ENCODE measurements around the gene SLC2A11. TPM values are rescaled to one million over a fixed set of nuclear protein-coding genes. Genes with fewer than 3 reads are reported as not detected.
"Not testable (repeated sequence)": the region's sequence is repeated elsewhere in the genome, so short reads cannot be mapped to it uniquely, and the experiment has no call there.

The SLC2A11 gene
- polyA plus RNA-seq, 3 donors: 6.2 to 12.3 (median 10.3) TPM

DNA sequence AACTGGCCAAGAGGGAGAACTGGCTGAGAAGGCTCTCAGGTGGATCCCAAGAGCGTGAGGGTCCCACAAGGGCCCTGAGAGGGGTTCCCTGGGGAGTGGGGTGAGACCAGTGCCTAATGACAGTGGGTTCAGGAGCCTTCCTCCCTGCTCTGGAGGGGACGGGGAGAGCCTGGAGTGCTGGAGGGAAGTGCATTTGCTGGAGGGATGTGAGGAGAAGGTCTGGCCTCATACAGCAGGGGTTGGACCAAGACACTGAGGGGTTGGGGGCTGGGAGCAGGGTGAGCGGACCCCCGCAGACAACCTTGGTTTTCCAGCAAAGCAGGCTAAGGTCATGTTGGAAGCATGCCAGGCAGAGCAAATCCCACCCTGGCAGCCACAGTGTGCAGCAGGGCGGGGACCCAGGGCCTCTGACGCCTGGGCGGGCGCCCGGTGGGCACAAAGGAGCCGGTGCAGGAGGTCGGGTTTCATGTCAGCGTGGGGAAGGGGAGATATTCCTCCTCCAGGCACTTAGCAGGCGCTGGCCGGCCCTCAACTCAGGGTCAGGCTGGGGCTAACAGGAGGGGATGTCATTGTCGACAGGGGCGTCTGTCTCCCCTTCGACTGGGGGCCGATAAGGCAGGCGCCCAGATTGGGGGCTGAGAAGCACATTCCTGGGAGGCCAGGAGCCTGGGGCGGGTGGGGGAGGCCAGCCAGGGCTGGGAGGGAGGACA, 15.8 kb upstream of the SLC2A11 start:
- 78 to 84% (median 79%) methylated on average over 20 of the region's 20 CpGs for WGBS, 3 donors
- no peak overlapping the region for H3K27ac ChIP-seq (ENCODE audit: low read depth, low read length)

DNA sequence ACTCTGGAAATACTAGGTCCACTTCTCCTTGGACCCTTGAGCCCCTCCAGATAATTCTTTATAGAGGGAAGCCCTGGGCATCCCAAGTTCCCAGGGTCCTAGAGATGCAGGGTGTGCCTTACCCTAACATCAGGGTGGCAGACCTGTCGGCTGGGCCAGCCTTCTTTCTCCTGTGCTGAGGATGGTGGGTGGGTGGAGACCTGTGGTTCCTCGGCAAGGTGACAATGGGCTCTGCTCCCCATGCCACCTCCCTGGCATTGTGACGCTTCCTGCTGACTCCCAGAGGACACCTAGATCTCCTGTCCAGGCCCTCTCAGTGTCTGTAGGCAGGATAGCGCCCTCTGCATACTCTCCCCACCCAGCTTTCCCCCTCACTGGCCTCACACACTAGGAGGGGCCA, 15.1 kb upstream of the SLC2A11 start:
- H3K27ac ChIP-seq (ENCODE audit: low read depth, low read length): no peak overlapping the region
- WGBS, 3 donors: 75 to 88% (median 87%) methylated on average over 4 of the region's 4 CpGs

DNA sequence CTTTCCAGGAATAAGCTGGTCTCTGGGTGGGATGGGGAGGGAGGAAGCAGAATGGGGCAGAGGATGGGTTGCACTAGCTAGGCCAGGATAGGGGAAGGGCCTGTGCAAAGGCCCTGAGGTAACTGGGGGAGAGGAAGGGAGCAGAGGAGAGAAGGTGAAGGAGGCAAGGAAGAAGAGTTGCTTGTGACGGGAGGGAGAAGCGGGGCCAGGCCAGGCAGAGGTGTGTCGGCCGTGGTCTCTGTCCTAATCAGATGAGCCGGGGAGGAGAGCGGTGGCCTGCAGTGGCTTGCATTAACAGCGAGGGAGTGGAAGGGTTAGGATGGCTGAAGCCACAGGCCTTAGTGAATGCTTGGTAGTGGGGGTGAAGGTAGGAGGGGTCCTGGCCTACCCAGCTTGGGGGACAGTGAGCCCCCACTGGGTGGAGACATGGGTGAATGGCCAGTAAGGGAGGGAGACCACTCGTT, 12.9 kb upstream of the SLC2A11 start:
- H3K27ac ChIP-seq (ENCODE audit: low read depth, low read length): no peak overlapping the region
- WGBS, 3 donors: 75 to 84% (median 84%) methylated on average over 8 of the region's 8 CpGs

DNA sequence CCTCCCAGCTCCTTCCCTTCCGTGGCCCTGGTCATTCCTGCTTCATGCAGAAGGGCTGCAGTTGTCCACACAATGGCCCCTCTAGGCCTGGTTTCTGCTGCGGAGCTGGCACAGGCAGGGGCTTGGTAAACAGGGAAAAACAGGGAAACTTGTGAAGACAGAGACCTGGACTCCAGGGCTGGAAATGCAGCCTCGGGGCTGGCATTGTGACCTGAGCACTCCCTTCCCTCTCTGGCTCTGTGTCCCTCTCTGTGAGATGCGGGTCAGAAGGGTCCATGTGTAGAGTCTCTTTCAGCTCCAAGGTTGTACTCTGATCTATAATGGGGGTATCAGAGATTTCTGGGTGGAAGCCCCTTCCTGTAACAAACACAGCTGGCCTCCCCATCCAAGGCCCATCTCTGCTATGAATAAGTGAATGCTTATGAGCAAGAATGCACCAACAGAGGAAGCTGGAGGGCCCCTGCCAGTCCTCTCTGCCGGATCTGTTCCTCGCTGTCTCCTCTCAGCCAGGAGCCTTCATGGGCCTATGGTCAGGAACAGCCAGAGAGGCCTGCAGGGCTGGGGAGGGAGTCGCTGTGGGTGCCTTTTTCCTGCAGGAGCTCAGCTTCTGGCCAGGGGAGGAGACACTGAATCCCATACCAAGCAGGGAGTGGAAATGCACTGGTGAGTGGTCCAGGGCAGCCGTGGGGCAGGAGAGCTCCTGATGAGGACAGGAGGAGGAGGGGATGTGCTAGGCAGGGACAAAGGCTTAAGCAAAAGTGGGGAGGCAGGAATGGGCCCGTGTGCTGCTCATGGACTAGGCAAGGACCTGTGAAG, 12.2 kb upstream of the SLC2A11 start:
- WGBS, 3 donors: 77 to 86% (median 81%) methylated on average over 9 of the region's 9 CpGs
- no peak overlapping the region for H3K27ac ChIP-seq (ENCODE audit: low read depth, low read length)

DNA sequence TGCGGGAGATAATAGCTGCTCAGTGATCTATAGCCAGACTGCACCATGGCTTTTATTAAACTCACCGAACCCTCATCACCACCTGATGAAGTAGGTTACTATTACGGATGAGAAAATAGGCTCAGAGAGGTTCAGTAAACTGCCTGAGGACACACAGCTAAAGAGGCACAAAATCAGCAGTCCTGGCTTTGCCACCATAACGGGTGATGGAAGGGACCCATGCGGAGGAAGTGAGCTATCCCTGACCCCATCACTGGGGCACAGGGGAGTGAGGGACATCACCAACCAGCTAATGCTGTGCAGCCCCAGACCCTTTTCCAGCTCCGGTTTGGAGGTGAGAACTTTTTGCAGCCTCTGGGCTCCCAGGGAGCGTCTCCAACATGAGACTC, 11.6 kb upstream of the SLC2A11 start:
- 66 to 89% (median 83%) methylated on average over 7 of the region's 7 CpGs for WGBS, 3 donors
- no peak overlapping the region for H3K27ac ChIP-seq (ENCODE audit: low read depth, low read length)

DNA sequence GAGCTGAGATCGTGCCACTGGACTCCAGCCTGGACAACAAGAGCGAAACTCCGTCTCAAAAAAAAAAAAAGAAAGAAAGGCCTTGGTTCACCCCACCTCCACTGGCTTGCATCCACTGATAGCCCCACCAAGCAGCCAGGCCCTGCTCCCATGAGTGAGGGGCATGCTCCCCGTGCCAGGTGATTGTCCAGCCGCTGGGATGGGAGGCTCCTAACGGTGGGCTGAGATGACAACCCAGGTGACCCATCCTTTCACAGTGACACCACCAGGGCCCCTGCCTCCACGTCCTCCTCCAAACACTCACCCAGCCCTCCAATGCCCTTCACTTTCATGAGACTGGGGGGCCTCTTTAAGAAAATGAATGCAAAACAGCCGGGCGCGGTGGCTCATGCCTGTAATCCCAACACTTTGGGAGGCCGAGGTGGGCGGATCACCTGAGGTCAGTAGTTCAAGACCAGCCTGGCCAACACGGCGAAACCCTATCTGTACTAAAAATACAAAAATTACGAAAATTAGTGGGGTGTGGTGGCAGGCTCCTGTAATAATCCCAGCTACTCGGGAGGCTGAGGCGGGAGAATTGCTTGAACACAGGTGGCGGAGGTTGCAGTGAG, 10.3 kb upstream of the SLC2A11 start:
- H3K27ac ChIP-seq (ENCODE audit: low read depth, low read length): no peak overlapping the region
- 83 to 91% (median 88%) methylated on average over 18 of the region's 18 CpGs for WGBS, 3 donors

DNA sequence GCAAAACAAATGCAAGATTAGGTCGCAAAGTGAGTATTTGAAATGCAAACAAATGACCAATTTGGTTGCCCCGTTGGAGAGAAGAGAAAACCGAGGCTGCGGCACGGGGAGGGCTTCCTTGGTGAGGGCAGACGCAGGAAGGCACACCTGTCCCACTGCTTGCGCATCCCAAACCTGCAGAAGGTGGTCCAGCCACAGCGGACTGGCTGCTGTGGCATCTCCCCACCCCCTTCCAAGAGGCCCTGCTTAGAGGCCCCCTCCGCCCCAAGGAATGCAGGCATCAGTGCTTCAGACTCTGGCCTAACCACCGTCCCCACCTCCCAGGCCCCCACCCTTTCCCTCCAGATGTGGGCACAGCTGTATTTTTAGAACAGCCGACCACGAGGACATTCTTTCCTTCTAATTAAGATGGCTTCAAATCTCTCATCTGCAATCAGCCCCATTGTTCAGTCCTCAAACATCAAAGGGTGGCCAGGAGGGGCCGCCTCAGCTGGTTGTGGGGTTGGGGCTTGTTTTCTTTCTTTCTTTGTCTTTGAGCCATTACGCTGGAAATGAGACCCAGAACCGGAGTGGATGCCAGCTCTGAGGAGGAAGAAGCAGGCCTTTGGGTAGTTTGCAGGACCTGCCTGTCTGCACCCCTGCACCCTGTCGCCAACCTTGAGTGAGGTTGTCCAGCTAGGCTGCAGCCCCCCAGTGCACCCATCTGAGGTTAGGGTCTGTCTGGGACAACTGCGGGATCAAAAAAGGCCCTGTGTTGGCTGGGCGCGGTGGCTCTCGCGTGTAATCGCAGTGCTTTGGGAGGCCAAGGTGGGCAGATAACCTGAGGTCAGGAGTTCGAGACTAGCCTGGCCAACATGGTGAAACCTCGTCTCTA, 9.4 kb upstream of the SLC2A11 start:
- 83 to 85% (median 84%) methylated on average over 24 of the region's 24 CpGs for WGBS, 3 donors
- H3K27ac ChIP-seq (ENCODE audit: low read depth, low read length): no peak overlapping the region

DNA sequence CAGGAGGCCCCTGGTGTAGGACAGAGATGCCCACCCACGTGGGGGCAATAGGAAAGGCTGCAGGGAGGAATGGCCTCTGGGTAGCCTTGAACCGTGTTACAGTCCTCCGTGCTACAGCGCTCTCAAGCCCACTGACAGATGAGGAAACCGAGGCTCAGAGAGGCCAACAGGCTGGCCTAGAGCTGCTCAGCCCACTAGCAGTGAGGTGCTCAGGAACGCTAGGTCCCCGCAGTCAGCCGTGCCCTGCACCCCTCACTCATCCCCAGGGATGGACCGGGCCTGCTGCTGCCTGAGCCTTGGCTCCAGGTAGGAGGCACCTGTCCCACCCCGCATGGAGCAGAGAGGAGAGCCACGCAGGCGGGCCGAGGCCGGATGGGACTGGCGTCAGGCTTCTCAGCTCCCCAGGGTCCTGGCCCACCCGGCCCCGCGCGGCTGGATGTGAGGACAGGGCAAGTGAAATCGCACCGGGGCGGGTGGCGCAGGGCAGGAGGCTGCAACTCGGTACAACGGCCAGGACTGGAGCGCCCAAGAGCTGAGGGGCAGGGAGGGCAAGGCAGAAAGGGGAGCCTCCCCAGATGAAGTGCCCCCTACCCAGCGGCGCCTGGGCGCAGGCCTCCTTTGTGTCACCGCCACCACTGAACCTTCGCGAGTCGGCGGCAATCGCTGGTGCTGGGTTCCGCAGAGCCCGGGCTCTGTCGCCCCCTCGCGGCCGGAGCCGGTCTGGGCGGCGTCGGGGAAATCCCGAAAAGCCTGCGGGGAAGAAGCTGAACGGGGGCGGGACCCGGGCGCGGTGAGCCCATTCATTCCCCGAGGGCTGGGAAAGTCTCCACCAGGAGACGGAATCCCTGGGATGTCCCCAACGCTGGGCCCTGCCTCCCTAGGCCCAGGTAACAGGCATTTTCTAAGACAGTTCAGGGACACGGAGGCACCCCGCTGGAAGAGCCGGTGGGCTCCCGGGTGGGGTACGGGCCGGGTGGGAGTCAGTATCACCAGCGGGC, 8.4 kb upstream of the SLC2A11 start:
- H3K27ac ChIP-seq (ENCODE audit: low read depth, low read length): no peak overlapping the region
- WGBS, 3 donors: 24 to 26% (median 25%) methylated on average over 59 to 62 of the region's 62 CpGs

DNA sequence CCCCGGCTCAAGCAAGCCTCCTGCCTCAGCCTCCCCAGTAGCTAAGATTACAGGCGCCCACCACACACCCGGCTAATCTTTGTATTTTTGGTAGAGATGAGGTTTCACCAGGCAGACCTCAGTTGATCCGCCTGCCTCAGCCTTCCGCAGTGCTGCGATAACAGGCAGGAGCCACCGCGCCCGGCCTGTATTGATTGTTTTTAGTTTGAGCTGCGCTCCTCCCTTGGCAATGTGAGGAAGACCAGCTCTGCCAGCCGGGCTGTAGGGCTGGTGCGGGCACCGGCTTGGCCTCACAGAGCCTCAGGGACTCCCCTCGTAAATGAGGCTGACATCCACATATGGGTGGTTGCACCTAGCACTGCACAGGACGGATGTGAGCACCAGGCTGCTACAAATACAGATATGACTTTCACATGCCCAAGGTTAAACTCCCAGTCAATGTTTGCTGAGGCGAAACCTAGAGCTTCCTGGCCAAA, 7.5 kb upstream of the SLC2A11 start:
- WGBS, 3 donors: 29 to 86% (median 82%) methylated on average over 16 of the region's 16 CpGs
- H3K27ac ChIP-seq (ENCODE audit: low read depth, low read length): no peak overlapping the region

DNA sequence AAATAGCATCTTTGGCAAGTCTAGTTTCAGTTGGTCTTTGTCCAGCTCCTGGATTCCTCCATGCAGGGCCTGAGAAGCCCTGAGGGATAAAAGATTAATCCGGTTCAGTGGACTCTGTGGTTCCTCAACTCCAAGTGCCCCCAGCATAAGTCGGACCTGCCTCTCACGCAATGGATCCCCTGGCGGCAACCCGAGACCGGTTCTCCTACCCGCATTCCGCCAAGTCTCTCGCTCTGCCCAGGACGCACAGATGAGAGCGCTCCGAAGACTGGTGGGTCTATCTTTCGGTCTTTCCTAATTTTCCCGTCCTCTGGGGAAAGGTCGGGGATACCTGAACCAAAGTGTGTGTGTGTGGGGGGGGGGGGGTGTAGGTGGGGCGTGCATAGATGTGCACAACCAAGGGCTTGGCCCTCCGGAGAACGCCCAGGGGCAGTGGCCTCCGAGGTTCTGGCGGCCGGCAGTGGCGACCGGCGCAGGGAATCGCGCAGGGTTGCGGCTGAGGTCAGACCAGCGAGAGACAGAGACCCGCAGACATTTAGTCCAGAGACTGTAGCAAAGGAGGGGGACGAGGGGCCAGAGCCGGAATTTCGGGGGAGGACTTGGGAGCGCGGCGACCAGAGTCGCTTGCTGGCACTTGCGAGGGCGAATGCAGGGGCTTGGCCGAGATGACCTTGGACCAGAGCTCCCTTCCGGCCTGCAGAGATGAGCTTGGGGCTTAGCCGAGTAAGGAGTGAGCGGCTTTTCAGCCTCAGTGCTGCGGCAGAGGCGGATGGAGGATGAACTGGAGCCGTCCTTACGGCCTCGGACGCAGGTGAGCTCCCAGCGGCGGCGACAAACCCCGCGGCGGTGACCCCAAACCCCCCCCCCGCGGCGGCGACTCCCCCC, 712 bp upstream of the SLC2A11 start:
- WGBS, 3 donors: 4 to 7% (median 6%) methylated on average over 56 to 58 of the region's 58 CpGs
- H3K27ac ChIP-seq (ENCODE audit: low read depth, low read length): peak overlapping the region; percentile 64

DNA sequence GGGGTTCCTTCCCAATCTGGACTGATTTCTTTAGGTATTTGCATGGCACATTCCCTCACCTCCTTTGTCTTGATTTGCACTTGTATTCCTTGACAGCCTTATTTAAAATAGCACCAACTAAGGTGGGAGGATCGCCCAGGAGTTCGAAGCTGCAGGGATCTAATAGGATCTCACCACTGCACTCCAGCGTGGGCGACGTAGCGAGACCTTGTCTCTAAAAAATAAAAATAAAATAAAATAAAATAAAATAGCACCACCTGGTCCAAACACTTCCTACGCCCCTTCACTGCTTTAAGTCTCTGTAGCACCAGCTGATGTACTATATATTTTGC, 775 bp downstream of the SLC2A11 start:
- H3K27ac ChIP-seq (ENCODE audit: low read depth, low read length): no peak overlapping the region
- 53 to 68% (median 64%) methylated on average over 7 of the region's 7 CpGs for WGBS, 3 donors

DNA sequence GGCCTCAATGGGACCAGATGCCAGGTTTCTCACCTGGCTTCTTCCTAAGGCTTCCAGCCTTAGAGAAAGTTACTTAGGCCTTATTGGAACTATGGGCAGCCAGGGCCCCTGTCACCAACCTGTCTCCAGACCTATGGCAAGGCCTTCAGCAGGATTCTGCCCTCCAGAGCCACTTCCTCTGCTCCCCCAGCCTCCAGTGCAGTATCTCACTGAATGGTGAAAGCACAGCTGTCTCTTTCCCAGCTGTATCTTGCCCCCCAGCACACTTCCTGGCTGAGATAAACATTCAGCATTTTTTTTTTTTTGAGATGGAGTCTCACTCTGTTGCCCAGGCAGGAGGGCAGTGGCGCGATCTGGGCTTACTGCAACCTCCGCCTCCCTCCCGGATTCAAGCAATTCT, 1.5 kb downstream of the SLC2A11 start:
- no peak overlapping the region for H3K27ac ChIP-seq (ENCODE audit: low read depth, low read length)
- 43 to 97% (median 95%) methylated on average over 4 of the region's 4 CpGs for WGBS, 3 donors

DNA sequence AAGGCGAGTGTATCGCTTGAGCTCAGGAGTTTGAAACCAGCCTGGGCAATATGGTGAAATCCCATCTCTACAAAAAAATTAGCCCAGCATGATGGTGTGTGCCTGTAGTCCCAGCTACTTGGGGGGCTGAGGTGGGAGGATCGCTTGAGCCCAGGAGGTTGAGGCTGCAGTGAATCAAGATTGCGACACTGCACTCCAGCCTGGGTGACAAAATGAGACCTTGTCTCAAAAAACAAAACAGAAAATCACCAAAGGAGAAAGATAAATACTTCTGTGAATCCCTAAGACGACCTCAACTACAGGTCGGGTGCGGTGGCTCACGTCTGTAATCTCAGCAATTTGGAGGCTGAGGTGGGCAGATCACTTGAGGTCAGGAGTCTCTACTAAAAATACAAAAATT, 2.5 kb downstream of the SLC2A11 start:
- WGBS, 3 donors: 88 to 97% (median 97%) methylated on average over 8 of the region's 8 CpGs
- H3K27ac ChIP-seq (ENCODE audit: low read depth, low read length): not testable (repeated sequence)

DNA sequence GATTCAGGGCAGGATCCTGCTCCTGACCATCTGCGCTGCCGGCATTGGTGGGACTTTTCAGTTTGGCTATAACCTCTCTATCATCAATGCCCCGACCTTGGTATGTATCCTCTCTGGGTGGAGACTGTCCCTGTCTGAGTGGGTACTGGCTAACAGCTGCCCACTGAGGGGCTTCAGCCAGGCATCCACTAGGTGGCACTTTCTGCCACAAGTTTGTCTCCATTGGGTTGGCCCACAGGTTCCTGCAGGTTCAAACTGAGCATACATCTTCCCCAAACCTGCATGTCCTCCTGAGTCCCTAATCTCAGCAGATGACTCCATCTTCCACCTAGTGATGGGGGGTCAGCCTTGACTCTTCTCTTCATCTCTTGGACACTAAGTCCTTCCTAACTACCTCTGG, 4.4 kb downstream of the SLC2A11 start:
- 63 to 88% (median 75%) methylated on average over 3 of the region's 3 CpGs for WGBS, 3 donors
- H3K27ac ChIP-seq (ENCODE audit: low read depth, low read length): no peak overlapping the region

DNA sequence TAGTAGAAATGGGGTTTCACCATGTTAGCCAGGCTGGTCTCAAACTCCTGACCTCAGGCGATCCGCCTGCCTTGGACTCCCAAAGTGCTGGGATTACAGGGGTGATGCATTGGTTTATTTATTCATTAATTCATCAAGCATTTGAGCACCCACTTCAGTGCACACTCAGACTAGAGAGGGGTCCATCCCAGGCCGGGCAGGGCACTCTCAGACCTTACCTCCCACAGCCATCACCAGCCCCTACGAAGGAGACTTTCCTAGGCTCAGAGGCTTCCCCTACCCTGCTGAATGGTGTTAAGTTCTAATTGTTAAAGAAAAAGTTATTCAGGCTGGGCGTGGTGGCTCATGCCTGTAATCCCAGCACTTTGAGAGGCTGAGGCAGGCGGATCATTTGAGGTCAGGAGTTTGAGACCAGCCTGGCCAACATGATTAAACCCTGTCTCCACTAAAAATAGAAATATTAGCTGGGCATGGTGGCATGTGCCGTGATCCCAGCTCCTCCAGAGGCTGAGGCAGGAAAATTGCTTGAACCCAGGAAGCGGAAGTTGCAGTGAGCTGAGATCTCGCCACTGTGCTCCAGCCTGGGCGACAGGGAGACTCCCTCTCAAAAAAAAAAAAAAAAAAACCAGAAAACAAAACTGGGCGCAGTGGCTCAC, 7.0 kb downstream of the SLC2A11 start:
- 68 to 81% (median 68%) methylated on average over 10 to 11 of the region's 11 CpGs for WGBS, 3 donors
- H3K27ac ChIP-seq (ENCODE audit: low read depth, low read length): not testable (repeated sequence)

DNA sequence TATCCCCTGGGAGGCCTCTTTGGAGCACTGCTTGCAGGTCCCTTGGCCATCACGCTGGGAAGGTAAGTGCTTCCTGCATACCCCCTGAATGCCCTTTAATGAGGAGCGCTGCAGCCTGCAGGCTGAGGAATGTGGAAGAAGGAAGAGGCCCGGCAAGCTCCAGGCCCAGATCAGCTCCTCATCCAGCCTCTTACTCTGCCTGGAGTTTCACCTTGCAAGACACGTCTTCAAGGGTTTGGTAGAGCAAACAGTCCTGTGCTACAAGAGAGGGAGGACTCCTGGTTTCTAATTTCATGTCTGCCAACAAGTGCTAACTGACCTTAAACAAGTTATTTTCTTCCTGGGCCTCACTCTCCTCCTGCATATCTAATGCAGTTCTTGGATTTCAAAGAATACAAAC, 10.9 kb downstream of the SLC2A11 start:
- H3K27ac ChIP-seq (ENCODE audit: low read depth, low read length): no peak overlapping the region
- WGBS, 3 donors: 88 to 95% (median 92%) methylated on average over 4 of the region's 4 CpGs

Data from adipose tissue (tissue), 3 donors.